ENCODE results near the gene FOXP3. TPM values are rescaled to one million over a fixed set of nuclear protein-coding genes. Genes with fewer than 3 reads are reported as not detected.
A peak's percentile ranks its signal among the peaks of the same experiment; 100 is the strongest.
"Not testable (repeated sequence)": the region's sequence is repeated elsewhere in the genome, so short reads cannot be mapped to it uniquely, and the experiment has no call there.

The FOXP3 gene, protein sequence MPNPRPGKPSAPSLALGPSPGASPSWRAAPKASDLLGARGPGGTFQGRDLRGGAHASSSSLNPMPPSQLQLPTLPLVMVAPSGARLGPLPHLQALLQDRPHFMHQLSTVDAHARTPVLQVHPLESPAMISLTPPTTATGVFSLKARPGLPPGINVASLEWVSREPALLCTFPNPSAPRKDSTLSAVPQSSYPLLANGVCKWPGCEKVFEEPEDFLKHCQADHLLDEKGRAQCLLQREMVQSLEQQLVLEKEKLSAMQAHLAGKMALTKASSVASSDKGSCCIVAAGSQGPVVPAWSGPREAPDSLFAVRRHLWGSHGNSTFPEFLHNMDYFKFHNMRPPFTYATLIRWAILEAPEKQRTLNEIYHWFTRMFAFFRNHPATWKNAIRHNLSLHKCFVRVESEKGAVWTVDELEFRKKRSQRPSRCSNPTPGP
- total RNA-seq: not detected

DNA sequence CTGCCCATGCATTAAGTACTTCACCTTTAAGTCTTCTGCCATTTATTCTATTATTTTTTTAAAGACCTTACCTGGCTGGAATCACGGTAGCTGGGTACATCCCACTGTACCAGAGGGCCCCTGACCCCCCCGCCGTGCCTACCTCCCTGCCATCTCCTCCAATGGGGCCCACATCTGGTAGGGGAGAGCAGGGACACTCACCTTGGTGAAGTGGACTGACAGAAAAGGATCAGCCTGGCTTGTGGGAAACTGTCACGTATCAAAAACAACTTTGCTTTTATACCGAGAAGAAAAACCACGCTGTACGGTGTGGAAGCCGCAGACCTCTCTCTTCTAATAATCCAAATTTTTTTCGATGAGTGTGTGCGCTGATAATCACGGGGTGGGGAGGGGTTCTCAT is at the start of gene FOXP3:
Gene FOXP3 (minus strand): TSS at position 251 of the 400 bp plus-strand sequence. CDS start 6,205 bp downstream, outside the sequence.
- no peak within 1 kb of the TSS for H3K27ac ChIP-seq
- TF ChIP-seq CTCF (IDR thresholded peaks at IDR 0.05): no peak
- DNase-seq (ENCODE audit: low spot score): no peak
- H3K27me3 ChIP-seq: no peaks in the 10 kb centered on the region
- no peaks in the 10 kb centered on the region for H3K4me1 ChIP-seq
- H3K9me3 ChIP-seq: no peaks in the 10 kb centered on the region
- H3K4me3 ChIP-seq: no peak within 1 kb of the TSS
- H3K36me3 ChIP-seq: no peaks in the 10 kb centered on the region

GRCh38 chrX:49312176-49312575 is 47.7 kb upstream of the FOXP3 start:
- no peak overlapping the region for H3K27ac ChIP-seq
- no peak for TF ChIP-seq CTCF (IDR thresholded peaks at IDR 0.05)
- H3K27me3 ChIP-seq: no peaks in the 10 kb centered on the region
- H3K4me1 ChIP-seq: no peaks in the 10 kb centered on the region
- H3K9me3 ChIP-seq: no peaks in the 10 kb centered on the region
- no peaks in the 10 kb centered on the region for H3K36me3 ChIP-seq
- no peak overlapping the region for H3K4me3 ChIP-seq
- no peak for DNase-seq (ENCODE audit: low spot score)

DNA sequence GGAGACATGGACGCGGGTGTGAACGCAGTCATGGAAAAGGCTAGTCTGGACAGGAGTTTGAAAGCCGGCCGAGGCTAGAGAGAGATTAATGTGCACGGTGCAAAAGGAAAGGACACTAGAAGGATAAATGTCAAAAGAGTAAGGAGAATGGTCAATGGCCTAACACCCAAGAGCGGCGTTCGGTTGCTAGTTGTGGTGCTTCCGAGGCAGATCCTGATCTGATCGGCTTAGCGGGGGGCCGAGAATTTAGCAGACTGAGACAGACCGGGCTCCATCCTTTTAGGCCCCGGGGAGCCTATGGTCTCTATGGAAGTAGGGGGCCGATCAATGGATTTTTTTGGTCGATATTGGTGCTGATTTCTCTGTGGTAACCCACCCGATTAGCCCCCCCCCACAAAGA is 45.9 kb upstream of the FOXP3 start:
- TF ChIP-seq CTCF (IDR thresholded peaks at IDR 0.05): no peak
- peak; percentile 54 for DNase-seq (ENCODE audit: low spot score)
- H3K36me3 ChIP-seq: no peaks in the 10 kb centered on the region
- H3K9me3 ChIP-seq: no peaks in the 10 kb centered on the region
- no peaks in the 10 kb centered on the region for H3K4me1 ChIP-seq
- H3K27me3 ChIP-seq: no peaks in the 10 kb centered on the region
- no peak overlapping the region for H3K4me3 ChIP-seq
- H3K27ac ChIP-seq: no peak overlapping the region

- DNase-seq (ENCODE audit: low spot score): peak; percentile 52
- no peak for TF ChIP-seq CTCF (IDR thresholded peaks at IDR 0.05)
- Histone ChIP-seq H3K36me3 (no peaks in the 10 kb centered on the region), H3K27ac (peak overlapping the region; percentile 37 to 46), H3K9me3 (no peaks in the 10 kb centered on the region), H3K27me3 (no peaks in the 10 kb centered on the region), H3K4me3 (peak overlapping the region; percentile 25 to 43), H3K4me1 (no peaks in the 10 kb centered on the region)
These were observed 45.0 kb upstream of the FOXP3 start for GRCh38 chrX:49309401-49309981.

DNA sequence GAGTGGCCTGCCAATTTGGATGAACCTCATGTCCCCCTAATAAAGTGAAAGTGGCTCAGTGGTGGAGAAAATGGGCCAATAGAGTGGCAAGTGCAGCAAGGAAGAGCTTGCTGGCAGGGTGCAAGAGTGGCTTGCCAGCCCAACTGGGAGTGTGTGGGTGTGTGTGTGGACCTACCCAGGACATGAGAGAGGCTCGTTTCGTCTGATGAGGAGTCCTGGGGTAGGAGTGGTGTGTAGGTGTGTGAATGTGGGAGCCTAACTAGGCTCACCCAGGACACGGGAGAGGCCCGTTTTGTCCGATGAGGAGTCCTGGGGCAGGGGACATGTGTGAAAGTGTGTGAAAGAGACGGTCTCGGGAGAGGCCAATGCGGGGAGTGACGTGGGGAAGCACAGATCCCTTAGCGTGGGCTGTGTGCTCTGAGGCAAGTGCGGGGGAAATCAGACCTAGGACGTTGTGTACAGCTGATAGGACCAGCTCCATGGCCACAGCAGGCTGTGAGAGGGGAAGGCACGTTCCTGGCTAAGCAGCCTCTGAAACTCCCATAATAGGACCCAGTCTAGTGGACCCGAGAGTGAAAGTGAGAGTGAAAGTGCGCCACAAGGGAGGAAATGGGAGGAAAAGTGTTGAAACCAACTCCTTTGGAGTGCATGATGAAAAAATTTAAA is 44.2 kb upstream of the FOXP3 start:
- Histone ChIP-seq H3K36me3 (no peaks in the 10 kb centered on the region), H3K27me3 (no peaks in the 10 kb centered on the region), H3K27ac (peak overlapping the region; percentile 37 to 46), H3K4me3 (peak overlapping the region; percentile 25 to 43), H3K4me1 (no peaks in the 10 kb centered on the region), H3K9me3 (no peaks in the 10 kb centered on the region)
- TF ChIP-seq CTCF (IDR thresholded peaks at IDR 0.05): no peak
- DNase-seq (ENCODE audit: low spot score): peak; percentile 60

GRCh38 chrX:49307775-49308174 is 43.3 kb upstream of the FOXP3 start:
- H3K27ac ChIP-seq; H3K4me1 ChIP-seq; H3K27me3 ChIP-seq; DNase-seq (ENCODE audit: low spot score); H3K36me3 ChIP-seq; H3K4me3 ChIP-seq; H3K9me3 ChIP-seq: not testable (repeated sequence)
